K562 (cell line): ENCODE results near the gene RCOR1. TPM values are rescaled to one million over a fixed set of nuclear protein-coding genes. Genes with fewer than 3 reads are reported as not detected.

Experiments
- ATAC-seq: fragments of 200-7000 bp; cut with Tn5 transposase; 3 replicates; pipeline ENCODE4 v1.9.1; 2020; ENCODE audit warnings: moderate library complexity
- BruUV-seq: library from RNA; stranded (reverse); fragments of 400-500 nt; replicated peaks from 2 replicates; lab custom pipeline; 2021; lab: Mats Ljungman, UMichigan
- CTCF ChIA-PET: fragments of 300-600 bp; formaldehyde crosslinking; extraction: SDS; loops from one replicate; lab custom pipeline; 2021; ENCODE audit warnings: low intra/inter-chr PET ratio; lab: Yijun Ruan, JAX
- POLR2A ChIA-PET: fragments of 300-600, 350-650 bp; sonication (Branson Sonifier 250); formaldehyde crosslinking; extraction: SDS; loops from one replicate; lab custom pipeline; 2021; ENCODE audit warnings: antibody characterized with exemption, inconsistent platforms; lab: Yijun Ruan, JAX
- DNase-seq, 4 experiments: peaks; one replicate each; pipeline versions ENCODE4 v3.0.0 to v3.0.0-alpha.2; 2011 to 2018; ENCODE audit warnings: low spot score in 3 of 4, mixed read lengths in 3 of 4; ENCODE audit errors: extremely low read depth in 1 of 4
- FAIRE-seq: peaks from 2 replicates; lab custom pipeline; 2011; peaks lifted over from hg19 to GRCh38; lab: Jason Lieb, UNC
- H2AFZ ChIP-seq: 2 replicates; pipeline ENCODE4 v1.6.0; 2011; ENCODE audit warnings: low read depth, low read length, control low read depth, inconsistent platforms
- H3K27ac ChIP-seq: fragments of 200-600 bp; 3 replicates; pipeline ENCODE4 v1.8.0; 2011; ENCODE audit warnings: low read depth, mild to moderate bottlenecking, control low read depth, inconsistent platforms, low read length, moderate library complexity, mixed read lengths; ENCODE audit errors: extremely low read depth
- H3K27me3 ChIP-seq, 2 experiments: fragments of 300-600 bp in 1 of 2; 2 replicates in 1 of 2; 3 replicates in 1 of 2; pipeline versions ENCODE4 v1.6.0 to v1.8.0; 2011; ENCODE audit warnings: inconsistent platforms in 2 of 2, low read length in 2 of 2, mild to moderate bottlenecking in 1 of 2, mixed read lengths in 1 of 2, moderate library complexity in 1 of 2; ENCODE audit not compliant: control insufficient read depth in 2 of 2, insufficient read depth in 2 of 2
- H3K36me3 ChIP-seq: fragments of 300-600 bp; 3 replicates; pipeline ENCODE4 v1.8.0; 2011; ENCODE audit warnings: mild to moderate bottlenecking, low read length, inconsistent platforms; ENCODE audit not compliant: control insufficient read depth, insufficient read depth
- H3K4me1 ChIP-seq, 2 experiments: fragments of 200-600 bp in 1 of 2; replicated peaks in 1 of 2; 2 replicates in 1 of 2; 3 replicates in 1 of 2; pipeline versions ENCODE4 v1.5.1 to v1.8.0; 2011; ENCODE audit warnings: inconsistent platforms in 2 of 2, low read length in 2 of 2, mild to moderate bottlenecking in 1 of 2, mixed read lengths in 1 of 2, moderate library complexity in 1 of 2; ENCODE audit not compliant: control insufficient read depth in 2 of 2, insufficient read depth in 2 of 2
- H3K4me2 ChIP-seq: 2 replicates; pipeline ENCODE4 v1.6.1; 2011; ENCODE audit warnings: low read length, control low read depth, inconsistent platforms, mixed read lengths; ENCODE audit not compliant: insufficient read depth
- H3K4me3 ChIP-seq: fragments of 200-600 bp; sonication (generic), shearing (Covaris generic); 2 replicates; pipeline ENCODE4 v1.5.1; 2016; ENCODE audit warnings: control low read depth, inconsistent platforms
- H3K79me2 ChIP-seq: fragments of 200-600 bp; 3 replicates; pipeline ENCODE4 v1.8.0; 2011; ENCODE audit warnings: low read length, inconsistent platforms; ENCODE audit not compliant: control insufficient read depth, insufficient read depth
- H3K9ac ChIP-seq, 2 experiments: 2 replicates each; pipeline versions ENCODE4 v1.6.0 to v1.6.1; 2011; ENCODE audit warnings: low read depth in 2 of 2, low read length in 2 of 2, control low read depth in 1 of 2, inconsistent platforms in 1 of 2, mild to moderate bottlenecking in 1 of 2, mixed read lengths in 1 of 2; ENCODE audit not compliant: insufficient read depth in 1 of 2
- H3K9me1 ChIP-seq: one replicate; pipeline ENCODE4 v1.6.0; 2011; ENCODE audit warnings: inconsistent platforms, mild to moderate bottlenecking, low read length, moderate library complexity; ENCODE audit not compliant: control insufficient read depth, insufficient read depth
- H3K9me3 ChIP-seq: replicated peaks from 2 replicates; pipeline ENCODE4 v1.5.1; 2011; ENCODE audit warnings: low read depth, low read length, inconsistent platforms; ENCODE audit not compliant: control insufficient read depth, insufficient read depth
- H4K20me1 ChIP-seq: replicated peaks from 2 replicates; pipeline ENCODE4 v1.6.1; 2011; ENCODE audit warnings: low read length, inconsistent platforms, mixed read lengths; ENCODE audit not compliant: control insufficient read depth, insufficient read depth
- NFIC ChIP-seq: fragments of 450-650 bp; IDR thresholded peaks from 2 replicates; pipeline ENCODE4 v1.6.1; 2017; ENCODE audit warnings: mild to moderate bottlenecking, inconsistent platforms
- PREB ChIP-seq: sonication (generic); formaldehyde crosslinking; IDR thresholded peaks from 2 replicates; pipeline ENCODE4 v1.8.1; 2023; ENCODE audit warnings: mild to moderate bottlenecking, missing genetic modification reagents
- WGBS: fragments of 100-300 bp; shearing (Covaris generic); methylation state at CpG from one replicate; pipeline ENCODE4 v1.1.6; 2016; ENCODE audit warnings: low coverage, mixed read lengths; ENCODE audit not compliant: insufficient coverage; ENCODE audit errors: missing lambda C conversion rate; 5-methylcytosine and 5-hydroxymethylcytosine counted together
- in situ Hi-C: fragments of 300-500 bp; cut with MboI; formaldehyde crosslinking; loops from 4 replicates; pipeline ENCODE4 v1.15.0; 2018; ENCODE audit warnings: inconsistent platforms, mixed read lengths
- intact Hi-C: fragments of 100-400 bp; cut with micrococcal nuclease; formaldehyde crosslinking; loops from 2 replicates; pipeline ENCODE4 v1.14.2; 2022
- polyA plus RNA-seq, 8 experiments: library from polyadenylated mRNA; depleted of rRNA in 4 of 8; stranded (reverse) in 5 of 8; unstranded in 3 of 8; fragments of >200 nt; fragmentation: Nextera tagmentation in 2 of 8; fragmentation: Illumina TruSeq in 1 of 8; extraction: Ambion mirVana in 2 of 8; extraction: Trizol in 1 of 8; gene quantifications; 2 replicates each; pipeline versions ENCODE4 v1.2.1 to v1.2.3, GENCODE V29; 2011 to 2014; ENCODE audit warnings: inconsistent platforms in 1 of 8, missing spikeins in 1 of 8
- total RNA-seq, 7 experiments: library from RNA; depleted of rRNA in 6 of 7; stranded (reverse); fragments of >200 nt in 6 of 7; fragmentation: Illumina TruSeq in 2 of 7; extraction: Trizol in 2 of 7; gene quantifications; 2 replicates each; pipeline versions ENCODE4 v1.2.1 to v1.2.3, GENCODE V29; 2011 to 2021; ENCODE audit warnings: low replicate concordance in 1 of 7

Gene RCOR1
- total and polyA plus RNA-seq, 9 of the 15 experiments (the other 6 are each of a cell fraction or from before 2014, with no cell fraction given), result 8.5 to 47.9 (median 20.9) TPM

- intact Hi-C loops (no loop called here), in situ Hi-C loops (no loop called here)
- CTCF ChIA-PET, result no interaction called here
- Histone ChIP-seq H3K9me3 (no peaks in the 10 kb centered on the region), H3K9ac (no peak overlapping the region), H3K27ac (no peak overlapping the region), H3K4me2 (no peak overlapping the region), H4K20me1 (no peaks in the 10 kb centered on the region), H3K4me3 (no peak overlapping the region), H3K9me1 (no peaks in the 10 kb centered on the region), H3K36me3 (no peaks in the 10 kb centered on the region), H3K4me1 (peaks cover 0 to 20% of the 10 kb centered on the region in 2 experiments; a peak in 2 of 5 replicates), H2AFZ (no peak overlapping the region), H3K79me2 (no peaks in the 10 kb centered on the region), H3K27me3 (no peaks in the 10 kb centered on the region; a peak in 1 of 5 replicates)
- 29% methylated on average over 10 of the region's 10 CpGs for WGBS
- TF ChIP-seq PREB (CRISPR knock-in tag) (no peak), NFIC (peak; percentile 80)
- DNase-seq (peak in 1 of 4 experiments; percentile 17), FAIRE-seq (no peak), ATAC-seq (no peak)
- POLR2A ChIA-PET, result interaction anchor here (1.1 to 1.4 kb wide), 3 partner anchors 8 to 12 kb away, joined by 3 to 5 read pairs (median 3); no protein-coding TSS in a partner anchor
- no TSS peak for BruUV-seq
Measured at GRCh38 chr14:102759456-102760187, 167.2 kb downstream of the RCOR1 start.
